PC-3 (cell line): ENCODE measurements around the gene TLDC2. TPM values are rescaled to one million over a fixed set of nuclear protein-coding genes. Genes with fewer than 3 reads are reported as not detected.

Experiments used
- ATAC-seq: fragments of 200-7000 bp; cut with Tn5 transposase; 2 replicates; pipeline ENCODE4 v1.9.1; 2020; ENCODE audit warnings: mild to moderate bottlenecking, moderate library complexity
- BruUV-seq: library from RNA; stranded (reverse); fragments of 400-500 nt; replicated peaks from 2 replicates; lab custom pipeline; 2021; lab: Mats Ljungman, UMichigan
- CTCF ChIA-PET: fragments of 300-600 bp; sonication (Branson Sonifier 250); formaldehyde crosslinking; loops from one replicate; lab custom pipeline; 2022; ENCODE audit warnings: antibody characterized with exemption; lab: Charles Lee
- POLR2A ChIA-PET: fragments of 300-600 bp; sonication (Branson Sonifier 250); formaldehyde crosslinking; loops from one replicate; lab custom pipeline; 2022; ENCODE audit warnings: antibody characterized with exemption; ENCODE audit not compliant: unreplicated experiment; lab: Charles Lee
- DNase-seq: peaks from one replicate; pipeline ENCODE4 v3.0.0-alpha.2; 2015
- H2AFZ ChIP-seq: fragments of 300-600 bp; sonication (generic); 2 replicates; pipeline ENCODE4 v1.6.0; 2016; ENCODE audit warnings: antibody characterized with exemption, low read length
- H3F3A ChIP-seq: fragments of 300-600 bp; sonication (generic); one replicate; pipeline ENCODE4 v1.6.0; 2017; ENCODE audit warnings: antibody characterized with exemption, low read length, control low read depth, mild to moderate bottlenecking; ENCODE audit not compliant: unreplicated experiment
- H3K27ac ChIP-seq: fragments of 300-600 bp; sonication (generic); 2 replicates; pipeline ENCODE4 v1.5.1; 2016; ENCODE audit warnings: mild to moderate bottlenecking, low read length
- H3K27me3 ChIP-seq: fragments of 300-600 bp; sonication (generic); 2 replicates; pipeline ENCODE4 v1.6.1; 2016; ENCODE audit warnings: low read length, mixed read lengths
- H3K36me3 ChIP-seq: fragments of 300-600 bp; sonication (generic); 2 replicates; pipeline ENCODE4 v1.6.1; 2016; ENCODE audit warnings: low read depth, mixed run types, low read length, mixed read lengths
- H3K4me1 ChIP-seq: fragments of 300-600 bp; sonication (generic); 2 replicates; pipeline ENCODE4 v1.5.1; 2016; ENCODE audit warnings: low read length; ENCODE audit not compliant: insufficient read depth
- H3K4me2 ChIP-seq: fragments of 300-600 bp; sonication (generic); 2 replicates; pipeline ENCODE4 v1.6.0; 2016; ENCODE audit warnings: low read length
- H3K4me3 ChIP-seq: fragments of 300-600 bp; sonication (generic); 2 replicates; pipeline ENCODE4 v1.5.1; 2016; ENCODE audit warnings: mild to moderate bottlenecking, low read length, mixed read lengths
- H3K79me2 ChIP-seq: fragments of 300-600 bp; sonication (generic); 2 replicates; pipeline ENCODE4 v1.6.1; 2017; ENCODE audit warnings: low read length, mixed read lengths
- H3K9ac ChIP-seq: fragments of 300-600 bp; sonication (generic); 2 replicates; pipeline ENCODE4 v1.6.0; 2016; ENCODE audit warnings: mild to moderate bottlenecking, low read length
- H3K9me2 ChIP-seq: fragments of 300-600 bp; sonication (generic); replicated peaks from 2 replicates; pipeline ENCODE4 v1.6.1; 2016; ENCODE audit warnings: mixed run types, low read length, mixed read lengths
- H3K9me3 ChIP-seq: fragments of 300-600 bp; sonication (generic); 2 replicates; pipeline ENCODE4 v1.6.1; 2016; ENCODE audit warnings: low read length, mixed read lengths
- H4K20me1 ChIP-seq: fragments of 300-600 bp; sonication (generic); 2 replicates; pipeline ENCODE4 v1.6.1; 2016; ENCODE audit warnings: low read length, mixed read lengths
- CTCF ChIP-seq: fragments of 300-600 bp; sonication (generic); conservative IDR thresholded peaks from 2 replicates; pipeline ENCODE4 v1.5.1; 2017; ENCODE audit warnings: antibody characterized with exemption, low read depth, mild to moderate bottlenecking, low read length
- EZH2 ChIP-seq: fragments of 300-600 bp; sonication (generic); IDR thresholded peaks from one replicate; pipeline ENCODE4 v1.6.1; 2017; ENCODE audit warnings: antibody characterized with exemption, mild to moderate bottlenecking, low read length; ENCODE audit not compliant: unreplicated experiment
- EZH2phosphoT487 ChIP-seq: fragments of 300-600 bp; sonication (generic); IDR thresholded peaks from 2 replicates; pipeline ENCODE4 v1.6.1; 2018; ENCODE audit warnings: mild to moderate bottlenecking, antibody characterized with exemption, low read length, borderline replicate concordance
- intact Hi-C: fragments of 100-400 bp; cut with micrococcal nuclease; formaldehyde crosslinking; loops from 2 replicates; pipeline ENCODE4 v1.9.0; 2023
- total RNA-seq: library from RNA; depleted of rRNA; stranded (reverse); fragments of >200 nt; gene quantifications from 2 replicates; pipeline ENCODE4 v1.2.3, GENCODE V29; 2014

The TLDC2 gene
- total RNA-seq, 1 experiment from 2014 or later = not detected

GRCh38 chr20:36847009-36847709 lies 28.8 kb upstream of the TLDC2 start:
- no peaks in the 10 kb centered on the region for H3K27me3 ChIP-seq
- H3K9me2 ChIP-seq = no peaks in the 10 kb centered on the region
- ATAC-seq (no peak), DNase-seq (no peak)
- peaks cover 52% of the 10 kb centered on the region for H3K79me2 ChIP-seq
- TF ChIP-seq CTCF (no peak), EZH2phosphoT487 (no peak), EZH2 (no peak)
- no peak overlapping the region for H3K9ac ChIP-seq
- H3K36me3 ChIP-seq = no peaks in the 10 kb centered on the region
- ChIA-PET POLR2A (no interaction called here), CTCF (no interaction called here)
- H3F3A ChIP-seq = no peaks in the 10 kb centered on the region
- H3K4me2 ChIP-seq = no peak overlapping the region
- H2AFZ ChIP-seq = no peak overlapping the region
- H3K27ac ChIP-seq = no peak overlapping the region
- no TSS peak for BruUV-seq
- H3K9me3 ChIP-seq = no peaks in the 10 kb centered on the region
- intact Hi-C loops = no loop called here
- peaks cover 5% of the 10 kb centered on the region; the same call in 1 of the 2 replicates for H3K4me1 ChIP-seq
- H3K4me3 ChIP-seq = no peak overlapping the region
- peaks cover 13% of the 10 kb centered on the region; the same call in 1 of the 2 replicates for H4K20me1 ChIP-seq

- POLR2A ChIA-PET = no interaction called here
- DNase-seq (no peak), ATAC-seq (no peak)
- no peak overlapping the region for H3K27ac ChIP-seq
- TF ChIP-seq EZH2 (no peak), EZH2phosphoT487 (no peak), CTCF (no peak)
- peaks cover 5% of the 10 kb centered on the region; the same call in 1 of the 2 replicates for H3K4me1 ChIP-seq
- no peaks in the 10 kb centered on the region for H3K9me2 ChIP-seq
- H2AFZ ChIP-seq = no peak overlapping the region
- H3K9ac ChIP-seq = no peak overlapping the region
- no TSS peak for BruUV-seq
- H3K9me3 ChIP-seq = no peaks in the 10 kb centered on the region
- no peaks in the 10 kb centered on the region for H3K27me3 ChIP-seq
- H3K4me2 ChIP-seq = no peak overlapping the region
- peaks cover 14% of the 10 kb centered on the region; the same call in 1 of the 2 replicates for H4K20me1 ChIP-seq
- H3F3A ChIP-seq = no peaks in the 10 kb centered on the region
- H3K79me2 ChIP-seq = peaks cover 56% of the 10 kb centered on the region
- CTCF ChIA-PET = no interaction called here
- no peaks in the 10 kb centered on the region for H3K36me3 ChIP-seq
- no peak overlapping the region for H3K4me3 ChIP-seq
- intact Hi-C loops = no loop called here
These were observed 28.3 kb upstream of the TLDC2 start for GRCh38 chr20:36847710-36848040.

GRCh38 chr20:36848078-36848660 lies 27.8 kb upstream of the TLDC2 start:
- Histone ChIP-seq H3K36me3 (no peaks in the 10 kb centered on the region), H3K79me2 (peaks cover 60% of the 10 kb centered on the region), H3K9me3 (no peaks in the 10 kb centered on the region), H2AFZ (no peak overlapping the region), H3F3A (no peaks in the 10 kb centered on the region), H3K27me3 (no peaks in the 10 kb centered on the region), H3K27ac (no peak overlapping the region), H3K9me2 (no peaks in the 10 kb centered on the region), H3K4me2 (no peak overlapping the region), H3K4me3 (no peak overlapping the region), H3K9ac (no peak overlapping the region), H3K4me1 (peaks cover 5% of the 10 kb centered on the region; the same call in 1 of the 2 replicates), H4K20me1 (peaks cover 14% of the 10 kb centered on the region; the same call in 1 of the 2 replicates)
- DNase-seq = no peak
- intact Hi-C loops = no loop called here
- ChIA-PET POLR2A (no interaction called here), CTCF (no interaction called here)
- TF ChIP-seq EZH2 (no peak), EZH2phosphoT487 (no peak), CTCF (no peak)
- no TSS peak for BruUV-seq
- ATAC-seq = peak; percentile 35; the same call in 1 of the 2 replicates
